Right cardiac atrium (tissue), 5 donors: ENCODE data around the gene SEMA4D. TPM values are rescaled to one million over a fixed set of nuclear protein-coding genes. Genes with fewer than 3 reads are reported as not detected.
A peak's percentile ranks its signal among the peaks of the same experiment; 100 is the strongest.

ENCODE experiments used
- ATAC-seq, 2 donors: fragments of 200-7000 bp; cut with Tn5 transposase; one replicate each; pipeline versions ENCODE4 v1.8.0 to v1.9.1; 2020; ENCODE audit warnings: moderate library complexity in 2 of 2, mild to moderate bottlenecking in 1 of 2
- DNase-seq, 3 donors: peaks; one replicate each; pipeline ENCODE4 v3.0.0-alpha.2; 2020
- H3K27ac ChIP-seq: one replicate; pipeline ENCODE4 v1.5.1; 2013; ENCODE audit warnings: mild to moderate bottlenecking, low read length, control low read depth, moderate library complexity
- H3K27me3 ChIP-seq: one replicate; pipeline ENCODE4 v1.6.1; 2013; ENCODE audit not compliant: control insufficient read depth, insufficient read depth
- H3K4me1 ChIP-seq: one replicate; pipeline ENCODE4 v1.6.1; 2013; ENCODE audit warnings: low read length; ENCODE audit not compliant: control insufficient read depth, insufficient read depth
- H3K4me3 ChIP-seq: one replicate; pipeline ENCODE4 v1.5.1; 2013; ENCODE audit warnings: low read length, control low read depth
- H3K9me3 ChIP-seq: one replicate; pipeline ENCODE4 v1.6.1; 2013; ENCODE audit warnings: low read length; ENCODE audit not compliant: control insufficient read depth
- WGBS: extraction: QIAGEN DNeasy Blood & Tissue Kit; methylation state at CpG from one replicate; pipeline ENCODE4 v1.1.7; 2013; 5-methylcytosine and 5-hydroxymethylcytosine counted together
- intact Hi-C, 4 donors: fragments of 100-400 bp; cut with DNase I; formaldehyde crosslinking; loops; one replicate each; pipeline versions ENCODE4 v1.11.0 to v1.14.0; 2022 to 2023
- polyA plus RNA-seq: library from polyadenylated mRNA; stranded (reverse); fragments of 200-250 nt; gene quantifications from one replicate; pipeline ENCODE4 v1.2.3, GENCODE V29; 2013
- total RNA-seq, 4 donors: library from RNA; stranded (reverse); fragmentation: NEBNext Ultra II Directional; extraction: Animal tissue kit (Norgen Biotek cat#: 25700); gene quantifications; one replicate each; pipeline ENCODE4 v1.2.1, GENCODE V29; 2021
- donor health status: healthy with polysubstance abuse.
- donor health status: DM: no; HTN: yes; CAD: no.
- donor health status: DM: no; HTN: no; CAD: no.
- donor health status: DM: no; HTN: yes; CAD: no; lungs with severe emphysema.
- donor health status: DM: yes; HTN: yes; CAD: no.

SEMA4D gene
- total and polyA plus RNA-seq, 5 donors = 13.0 to 28.3 (median 26.1) TPM

GRCh38 chr9:89425024-89425805 is 72.7 kb downstream of the SEMA4D start:
- no peaks in the 10 kb centered on the region for H3K9me3 ChIP-seq
- no peaks in the 10 kb centered on the region for H3K4me1 ChIP-seq
- intact Hi-C loops = loop anchor here in 1 of 4 donors (10.0 kb wide), 1 partner anchor 60 kb away; no protein-coding TSS in a partner anchor
- H3K27ac ChIP-seq = no peak overlapping the region
- ATAC-seq (no peak), DNase-seq (no peak)
- WGBS = 61% methylated on average over 9 of the region's 9 CpGs
- no peaks in the 10 kb centered on the region for H3K27me3 ChIP-seq
- no peak overlapping the region for H3K4me3 ChIP-seq

- no peak overlapping the region for H3K27ac ChIP-seq
- no peak for DNase-seq
- no peaks in the 10 kb centered on the region for H3K27me3 ChIP-seq
- no peaks in the 10 kb centered on the region for H3K4me1 ChIP-seq
- WGBS = 83% methylated on average over 16 of the region's 16 CpGs
- intact Hi-C loops = loop anchor here in 1 of 4 donors (10.0 kb wide), 1 partner anchor 58 kb away; no protein-coding TSS in a partner anchor
- peak in 1 of 2 donors; percentile 6 for ATAC-seq
- H3K9me3 ChIP-seq = no peaks in the 10 kb centered on the region
- no peak overlapping the region for H3K4me3 ChIP-seq
Observed at GRCh38 chr9:89422151-89422975, 75.5 kb downstream of the SEMA4D start.

- H3K27ac ChIP-seq = no peak overlapping the region
- intact Hi-C loops = loop anchor here in 1 of 4 donors (10.0 kb wide), 1 partner anchor 57 kb away; no protein-coding TSS in a partner anchor
- 87% methylated on average over 6 of the region's 6 CpGs for WGBS
- no peaks in the 10 kb centered on the region for H3K9me3 ChIP-seq
- H3K27me3 ChIP-seq = no peaks in the 10 kb centered on the region
- no peaks in the 10 kb centered on the region for H3K4me1 ChIP-seq
- no peak for ATAC-seq
- no peak overlapping the region for H3K4me3 ChIP-seq
- no peak for DNase-seq
Observed at GRCh38 chr9:89421595-89421994, 76.3 kb downstream of the SEMA4D start.

- DNase-seq = no peak
- Histone ChIP-seq H3K4me3 (no peak overlapping the region), H3K4me1 (no peaks in the 10 kb centered on the region), H3K9me3 (no peaks in the 10 kb centered on the region), H3K27ac (no peak overlapping the region), H3K27me3 (no peaks in the 10 kb centered on the region)
- no peak for ATAC-seq
- intact Hi-C loops = loop anchor here in 1 of 4 donors (10.0 kb wide), 1 partner anchor 56 kb away; no protein-coding TSS in a partner anchor
- 86% methylated on average over 9 of the region's 9 CpGs for WGBS
Observed at GRCh38 chr9:89420397-89421178, 77.3 kb downstream of the SEMA4D start.

GRCh38 chr9:89419978-89420394 is 77.9 kb downstream of the SEMA4D start:
- Histone ChIP-seq H3K4me3 (no peak overlapping the region), H3K4me1 (no peaks in the 10 kb centered on the region), H3K27ac (no peak overlapping the region), H3K27me3 (no peaks in the 10 kb centered on the region), H3K9me3 (no peaks in the 10 kb centered on the region)
- intact Hi-C loops = loop anchor here in 2 of 4 donors (10.0 kb wide), 2 partner anchors 55 to 125 kb away; no protein-coding TSS in a partner anchor
- 69% methylated on average over 6 of the region's 6 CpGs for WGBS
- no peak for DNase-seq
- ATAC-seq = no peak

- H3K9me3 ChIP-seq = no peaks in the 10 kb centered on the region
- ATAC-seq (peak in 1 of 2 donors; percentile 9), DNase-seq (no peak)
- intact Hi-C loops = loop anchor here in 1 of 4 donors (10.0 kb wide), 1 partner anchor 126 kb away; no protein-coding TSS in a partner anchor
- no peaks in the 10 kb centered on the region for H3K4me1 ChIP-seq
- 72% methylated on average over 21 of the region's 21 CpGs for WGBS
- H3K27ac ChIP-seq = no peak overlapping the region
- H3K27me3 ChIP-seq = no peaks in the 10 kb centered on the region
- no peak overlapping the region for H3K4me3 ChIP-seq
Observed at GRCh38 chr9:89418882-89419640, 78.9 kb downstream of the SEMA4D start.

- intact Hi-C loops = loop anchor here in 1 of 4 donors (10.0 kb wide), 1 partner anchor 126 kb away; no protein-coding TSS in a partner anchor
- no peak for ATAC-seq
- no peaks in the 10 kb centered on the region for H3K27me3 ChIP-seq
- no peak for DNase-seq
- no peaks in the 10 kb centered on the region for H3K9me3 ChIP-seq
- H3K4me3 ChIP-seq = no peak overlapping the region
- no peak overlapping the region for H3K27ac ChIP-seq
- 66% methylated on average over 9 of the region's 9 CpGs for WGBS
- peaks cover 3% of the 10 kb centered on the region for H3K4me1 ChIP-seq
Observed at GRCh38 chr9:89418474-89418845, 79.5 kb downstream of the SEMA4D start.

- WGBS = 86% methylated on average over 6 of the region's 6 CpGs
Observed at GRCh38 chr9:89417832-89418473, 80.0 kb downstream of the SEMA4D start.

GRCh38 chr9:89414670-89415324 is 83.1 kb downstream of the SEMA4D start:
- Histone ChIP-seq H3K4me1 (peaks cover 3% of the 10 kb centered on the region), H3K27ac (no peak overlapping the region), H3K27me3 (no peaks in the 10 kb centered on the region), H3K4me3 (no peak overlapping the region), H3K9me3 (no peaks in the 10 kb centered on the region)
- intact Hi-C loops = loop anchor here in 1 of 4 donors (10.0 kb wide), 1 partner anchor 130 kb away; no protein-coding TSS in a partner anchor
- DNase-seq (no peak), ATAC-seq (no peak)
- 86% methylated on average over 9 of the region's 9 CpGs for WGBS

More at GRCh38 chr9:89417832-89418473, 80.0 kb downstream of the SEMA4D start:
- Histone ChIP-seq H3K4me3 (no peak overlapping the region), H3K9me3 (no peaks in the 10 kb centered on the region), H3K4me1 (peaks cover 3% of the 10 kb centered on the region), H3K27me3 (no peaks in the 10 kb centered on the region), H3K27ac (no peak overlapping the region)
- intact Hi-C loops = loop anchor here in 1 of 4 donors (10.0 kb wide), 1 partner anchor 127 kb away; no protein-coding TSS in a partner anchor
- DNase-seq = no peak
- no peak for ATAC-seq
